GM18909 (cell line): ENCODE data around the gene MYO16.

Experiments
- ATAC-seq: cut with Tn5 transposase; IDR thresholded peaks from one replicate; pipeline ENCODE4 v1.9.1; 2021; ENCODE audit warnings: mild to moderate bottlenecking; ENCODE audit not compliant: unreplicated experiment, poor library complexity

The MYO16 gene

GRCh38 chr13:109140479-109141349 lies 511.3 kb downstream of the MYO16 start:
- no peak for ATAC-seq

- no peak for ATAC-seq
These were observed 512.3 kb downstream of the MYO16 start for GRCh38 chr13:109141706-109142105.

GRCh38 chr13:109144693-109145437 lies 515.5 kb downstream of the MYO16 start:
- peak; percentile 30 for ATAC-seq

- ATAC-seq: peak; percentile 91
These were observed 516.2 kb downstream of the MYO16 start for GRCh38 chr13:109145631-109146030.

- ATAC-seq: no peak
These were observed 517.0 kb downstream of the MYO16 start for GRCh38 chr13:109146393-109146792.

GRCh38 chr13:109146912-109147647 lies 517.7 kb downstream of the MYO16 start:
- ATAC-seq: no peak

- no peak for ATAC-seq
These were observed 518.8 kb downstream of the MYO16 start for GRCh38 chr13:109148243-109148642.

GRCh38 chr13:109150696-109151095 lies 521.3 kb downstream of the MYO16 start:
- no peak for ATAC-seq

- no peak for ATAC-seq
These were observed 521.8 kb downstream of the MYO16 start for GRCh38 chr13:109151255-109151654.

GRCh38 chr13:109151696-109152095 lies 522.3 kb downstream of the MYO16 start:
- no peak for ATAC-seq

GRCh38 chr13:109152311-109152820 lies 523.0 kb downstream of the MYO16 start:
- no peak for ATAC-seq

- no peak for ATAC-seq
These were observed 523.5 kb downstream of the MYO16 start for GRCh38 chr13:109152941-109153340.

GRCh38 chr13:109154146-109154545 lies 524.7 kb downstream of the MYO16 start:
- ATAC-seq: no peak

GRCh38 chr13:109154546-109154945 lies 525.1 kb downstream of the MYO16 start:
- ATAC-seq: no peak

GRCh38 chr13:109154966-109155761 lies 525.8 kb downstream of the MYO16 start:
- ATAC-seq: no peak

GRCh38 chr13:109156181-109156935 lies 526.9 kb downstream of the MYO16 start:
- ATAC-seq: no peak

GRCh38 chr13:109157275-109157674 lies 527.9 kb downstream of the MYO16 start:
- ATAC-seq: no peak

GRCh38 chr13:109158383-109158782 lies 529.0 kb downstream of the MYO16 start:
- ATAC-seq: no peak

GRCh38 chr13:109159650-109160309 lies 530.4 kb downstream of the MYO16 start:
- ATAC-seq: peak; percentile 9
